ENCODE measurements around the gene SOCS1. TPM values are rescaled to one million over a fixed set of nuclear protein-coding genes. Genes with fewer than 3 reads are reported as not detected.
"Not testable (repeated sequence)": the region's sequence is repeated elsewhere in the genome, so short reads cannot be mapped to it uniquely, and the experiment has no call there.

The SOCS1 gene
- total RNA-seq, 1 donor from 2014 or later = 15.3 TPM

DNA sequence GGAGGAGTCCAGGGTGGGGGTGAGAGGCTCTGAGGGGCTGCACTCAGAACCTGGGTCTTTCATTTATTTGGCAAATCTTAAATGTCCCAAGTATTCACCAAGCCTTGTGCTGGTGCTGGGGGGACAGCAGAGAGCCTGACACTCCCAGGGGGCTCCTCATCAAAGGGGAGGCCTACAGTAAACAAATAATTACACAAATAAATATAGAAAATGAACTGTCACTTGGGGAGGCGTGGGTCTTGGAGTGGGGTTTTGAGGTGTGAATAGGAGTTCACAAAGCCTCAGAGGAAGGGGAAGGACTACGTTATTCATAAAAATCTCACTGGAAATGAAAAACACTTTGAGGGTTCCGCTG lies 40.3 kb upstream of the SOCS1 start:
- Histone ChIP-seq H3K36me3 (no peaks in the 10 kb centered on the region), H3K4me1 (peaks cover 17% of the 10 kb centered on the region), H3K4me3 (no peak overlapping the region), H3K27ac (no peak overlapping the region), H3K27me3 (no peaks in the 10 kb centered on the region), H3K9me3 (no peaks in the 10 kb centered on the region)
- TF ChIP-seq, protein P1, sequence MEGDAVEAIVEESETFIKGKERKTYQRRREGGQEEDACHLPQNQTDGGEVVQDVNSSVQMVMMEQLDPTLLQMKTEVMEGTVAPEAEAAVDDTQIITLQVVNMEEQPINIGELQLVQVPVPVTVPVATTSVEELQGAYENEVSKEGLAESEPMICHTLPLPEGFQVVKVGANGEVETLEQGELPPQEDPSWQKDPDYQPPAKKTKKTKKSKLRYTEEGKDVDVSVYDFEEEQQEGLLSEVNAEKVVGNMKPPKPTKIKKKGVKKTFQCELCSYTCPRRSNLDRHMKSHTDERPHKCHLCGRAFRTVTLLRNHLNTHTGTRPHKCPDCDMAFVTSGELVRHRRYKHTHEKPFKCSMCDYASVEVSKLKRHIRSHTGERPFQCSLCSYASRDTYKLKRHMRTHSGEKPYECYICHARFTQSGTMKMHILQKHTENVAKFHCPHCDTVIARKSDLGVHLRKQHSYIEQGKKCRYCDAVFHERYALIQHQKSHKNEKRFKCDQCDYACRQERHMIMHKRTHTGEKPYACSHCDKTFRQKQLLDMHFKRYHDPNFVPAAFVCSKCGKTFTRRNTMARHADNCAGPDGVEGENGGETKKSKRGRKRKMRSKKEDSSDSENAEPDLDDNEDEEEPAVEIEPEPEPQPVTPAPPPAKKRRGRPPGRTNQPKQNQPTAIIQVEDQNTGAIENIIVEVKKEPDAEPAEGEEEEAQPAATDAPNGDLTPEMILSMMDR (IDR thresholded peaks at IDR 0.05) = no peak
- DNase-seq (no peak), ATAC-seq (no peak)
- intact Hi-C loops (cut with DNase I) = no loop called here

GRCh38 chr16:11295672-11296071 lies 39.7 kb upstream of the SOCS1 start:
- Histone ChIP-seq H3K9me3 (no peaks in the 10 kb centered on the region), H3K4me3 (no peak overlapping the region), H3K36me3 (no peaks in the 10 kb centered on the region), H3K27ac (no peak overlapping the region), H3K4me1 (peaks cover 17% of the 10 kb centered on the region), H3K27me3 (no peaks in the 10 kb centered on the region)
- TF ChIP-seq, protein P1 (IDR thresholded peaks at IDR 0.05) = no peak
- intact Hi-C loops (cut with DNase I) = no loop called here
- no peak for ATAC-seq
- DNase-seq = no peak

GRCh38 chr16:11292076-11292748 lies 36.2 kb upstream of the SOCS1 start:
- intact Hi-C loops (cut with DNase I) = no loop called here
- no peak for ATAC-seq
- H3K36me3 ChIP-seq = no peaks in the 10 kb centered on the region
- H3K27me3 ChIP-seq = no peaks in the 10 kb centered on the region
- no peak overlapping the region for H3K27ac ChIP-seq
- peaks cover 6% of the 10 kb centered on the region for H3K4me1 ChIP-seq
- H3K4me3 ChIP-seq = no peak overlapping the region
- no peaks in the 10 kb centered on the region for H3K9me3 ChIP-seq
- no peak for DNase-seq
- TF ChIP-seq, protein P1 (IDR thresholded peaks at IDR 0.05) = no peak

GRCh38 chr16:11291091-11291703 lies 35.2 kb upstream of the SOCS1 start:
- Histone ChIP-seq H3K4me3 (no peak overlapping the region), H3K27ac (no peak overlapping the region), H3K4me1 (no peaks in the 10 kb centered on the region), H3K9me3 (no peaks in the 10 kb centered on the region), H3K27me3 (no peaks in the 10 kb centered on the region), H3K36me3 (no peaks in the 10 kb centered on the region)
- ATAC-seq (no peak), DNase-seq (no peak)
- intact Hi-C loops (cut with DNase I) = no loop called here
- TF ChIP-seq, protein P1 (IDR thresholded peaks at IDR 0.05) = no peak

DNA sequence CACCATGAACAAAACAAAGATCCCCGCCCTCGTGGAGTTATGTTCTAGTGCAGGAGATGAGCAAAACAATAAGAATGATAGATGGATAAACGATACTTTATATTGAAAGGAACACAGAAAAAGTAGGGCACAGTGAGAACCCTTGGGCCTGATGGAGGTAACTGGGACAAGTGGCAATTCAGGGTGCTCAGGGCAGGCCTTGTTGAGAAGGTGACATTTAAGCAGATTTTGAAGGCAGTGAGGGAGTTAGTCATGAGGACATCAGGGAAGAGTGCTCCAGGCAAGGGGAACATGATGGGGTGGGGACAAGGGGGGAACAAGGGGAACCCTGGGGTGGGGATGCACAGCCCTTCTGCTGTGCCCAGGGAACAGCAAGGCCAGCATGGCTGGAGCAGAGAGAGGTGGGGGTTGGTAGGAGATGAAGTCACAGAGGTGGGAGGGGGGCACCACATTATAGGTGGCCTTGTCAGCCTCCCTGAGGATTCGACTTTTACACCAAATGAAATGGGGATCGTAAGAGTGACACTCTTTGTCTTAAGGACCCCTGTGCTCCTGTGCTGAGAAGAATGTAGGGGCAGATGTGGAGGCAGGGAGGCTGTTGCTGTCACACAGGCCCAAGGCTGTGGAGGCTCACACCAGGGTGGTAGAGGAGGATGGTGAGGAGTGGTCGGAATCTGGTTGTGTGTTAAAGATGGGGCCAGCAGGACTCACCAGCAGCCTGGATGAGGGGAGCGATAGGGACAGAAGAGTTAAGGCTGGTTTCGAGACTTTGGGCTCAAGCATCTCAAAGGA lies 34.3 kb upstream of the SOCS1 start:
- Histone ChIP-seq H3K4me3 (no peak overlapping the region), H3K36me3 (no peaks in the 10 kb centered on the region), H3K27ac (no peak overlapping the region), H3K27me3 (no peaks in the 10 kb centered on the region), H3K4me1 (no peaks in the 10 kb centered on the region), H3K9me3 (no peaks in the 10 kb centered on the region)
- intact Hi-C loops (cut with DNase I) = no loop called here
- ATAC-seq (peak; percentile 30), DNase-seq (no peak)
- TF ChIP-seq, protein P1 (IDR thresholded peaks at IDR 0.05) = no peak

GRCh38 chr16:11289696-11290095 lies 33.7 kb upstream of the SOCS1 start:
- ATAC-seq, H3K4me3 ChIP-seq: not testable (repeated sequence)

More at GRCh38 chr16:11289696-11290095, 33.7 kb upstream of the SOCS1 start:
- H3K4me1 ChIP-seq; H3K36me3 ChIP-seq; DNase-seq; H3K27ac ChIP-seq; H3K9me3 ChIP-seq; H3K27me3 ChIP-seq; intact Hi-C loops (cut with DNase I): not testable (repeated sequence)

Data from upper lobe of right lung (tissue), 1 donor.